Ishikawa (cell line): ENCODE measurements around the gene SLCO1A2.

Experiments
- CEBPB ChIP-seq: IDR thresholded peaks from 2 replicates; pipeline ENCODE4 v1.6.1; 2012
- CREB1 ChIP-seq: IDR thresholded peaks from 2 replicates; pipeline ENCODE4 v1.6.1; 2012; ENCODE audit warnings: low read depth
- EGR1 ChIP-seq: IDR thresholded peaks from 2 replicates; pipeline ENCODE4 v1.6.1; 2012
- EP300 ChIP-seq: IDR thresholded peaks from 2 replicates; pipeline ENCODE4 v1.6.1; 2012; ENCODE audit warnings: borderline replicate concordance
- FOXM1 ChIP-seq: IDR thresholded peaks from 2 replicates; pipeline ENCODE4 v1.6.1; 2012; ENCODE audit warnings: low read depth, borderline replicate concordance
- NFIC ChIP-seq: IDR thresholded peaks from 2 replicates; pipeline ENCODE4 v1.6.1; 2012
- RAD21 ChIP-seq: IDR thresholded peaks from 2 replicates; pipeline ENCODE4 v1.6.1; 2012; ENCODE audit warnings: low read depth
- TAF1 ChIP-seq: IDR thresholded peaks from 2 replicates; pipeline ENCODE4 v1.6.1; 2012; ENCODE audit warnings: low read depth, mild to moderate bottlenecking
- TCF12 ChIP-seq: IDR thresholded peaks from 2 replicates; pipeline ENCODE4 v1.6.1; 2012; ENCODE audit warnings: low read depth
- TEAD4 ChIP-seq: IDR thresholded peaks from 2 replicates; pipeline ENCODE4 v1.6.1; 2012
- YY1 ChIP-seq: IDR thresholded peaks from 2 replicates; pipeline ENCODE4 v1.6.1; 2012; ENCODE audit warnings: low read depth
- ZBTB7A ChIP-seq: IDR thresholded peaks from 2 replicates; pipeline ENCODE4 v1.6.1; 2012; ENCODE audit warnings: low read depth
- TF ChIP-seq, protein P1 (sequence below): IDR thresholded peaks from 2 replicates; pipeline ENCODE4 v1.6.1; 2012
- TF ChIP-seq, protein P2 (sequence below): IDR thresholded peaks from 2 replicates; pipeline ENCODE4 v1.6.1; 2012; ENCODE audit warnings: low read depth, mild to moderate bottlenecking
- TF ChIP-seq, protein P3 (sequence below): IDR thresholded peaks from 2 replicates; pipeline ENCODE4 v1.6.1; 2012

SLCO1A2 gene

DNA sequence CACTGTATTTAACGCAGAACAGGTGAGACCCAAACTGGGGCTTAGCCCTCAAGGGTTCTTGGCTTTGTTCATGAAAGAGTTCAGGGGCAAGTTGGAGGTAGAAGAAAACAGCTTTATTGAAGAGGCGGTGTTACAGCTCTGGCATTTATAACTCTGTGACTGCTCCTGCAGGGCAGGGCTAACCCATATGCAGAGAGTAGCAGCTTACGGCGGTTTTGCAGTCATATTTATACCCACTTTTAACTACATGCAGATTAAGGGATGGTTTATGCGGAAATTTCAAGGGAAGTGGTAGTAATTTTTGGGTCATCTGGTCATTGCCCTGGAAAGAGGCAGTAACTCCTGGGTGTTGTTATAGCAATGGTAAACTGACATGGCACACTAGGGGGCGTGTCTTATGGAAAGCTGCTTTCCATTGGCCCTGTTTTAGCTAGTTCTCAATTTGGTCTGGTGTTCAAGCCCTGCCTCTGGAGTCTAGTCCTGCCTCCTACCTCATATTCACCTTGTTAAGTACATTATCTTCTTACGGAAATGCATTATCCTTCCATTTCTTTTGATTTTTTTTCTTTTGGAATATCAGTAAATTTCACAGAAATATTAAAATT, 36.2 kb upstream of the SLCO1A2 start:
- no peak for TF ChIP-seq FOXM1
- TF ChIP-seq EGR1 = no peak
- TF ChIP-seq EP300 = no peak
- no peak for TF ChIP-seq CREB1
- TF ChIP-seq YY1 = no peak
- no peak for TF ChIP-seq TEAD4
- TF ChIP-seq, protein P1, sequence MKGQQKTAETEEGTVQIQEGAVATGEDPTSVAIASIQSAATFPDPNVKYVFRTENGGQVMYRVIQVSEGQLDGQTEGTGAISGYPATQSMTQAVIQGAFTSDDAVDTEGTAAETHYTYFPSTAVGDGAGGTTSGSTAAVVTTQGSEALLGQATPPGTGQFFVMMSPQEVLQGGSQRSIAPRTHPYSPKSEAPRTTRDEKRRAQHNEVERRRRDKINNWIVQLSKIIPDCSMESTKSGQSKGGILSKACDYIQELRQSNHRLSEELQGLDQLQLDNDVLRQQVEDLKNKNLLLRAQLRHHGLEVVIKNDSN = no peak
- TF ChIP-seq RAD21 = no peak
- TF ChIP-seq, protein P2, sequence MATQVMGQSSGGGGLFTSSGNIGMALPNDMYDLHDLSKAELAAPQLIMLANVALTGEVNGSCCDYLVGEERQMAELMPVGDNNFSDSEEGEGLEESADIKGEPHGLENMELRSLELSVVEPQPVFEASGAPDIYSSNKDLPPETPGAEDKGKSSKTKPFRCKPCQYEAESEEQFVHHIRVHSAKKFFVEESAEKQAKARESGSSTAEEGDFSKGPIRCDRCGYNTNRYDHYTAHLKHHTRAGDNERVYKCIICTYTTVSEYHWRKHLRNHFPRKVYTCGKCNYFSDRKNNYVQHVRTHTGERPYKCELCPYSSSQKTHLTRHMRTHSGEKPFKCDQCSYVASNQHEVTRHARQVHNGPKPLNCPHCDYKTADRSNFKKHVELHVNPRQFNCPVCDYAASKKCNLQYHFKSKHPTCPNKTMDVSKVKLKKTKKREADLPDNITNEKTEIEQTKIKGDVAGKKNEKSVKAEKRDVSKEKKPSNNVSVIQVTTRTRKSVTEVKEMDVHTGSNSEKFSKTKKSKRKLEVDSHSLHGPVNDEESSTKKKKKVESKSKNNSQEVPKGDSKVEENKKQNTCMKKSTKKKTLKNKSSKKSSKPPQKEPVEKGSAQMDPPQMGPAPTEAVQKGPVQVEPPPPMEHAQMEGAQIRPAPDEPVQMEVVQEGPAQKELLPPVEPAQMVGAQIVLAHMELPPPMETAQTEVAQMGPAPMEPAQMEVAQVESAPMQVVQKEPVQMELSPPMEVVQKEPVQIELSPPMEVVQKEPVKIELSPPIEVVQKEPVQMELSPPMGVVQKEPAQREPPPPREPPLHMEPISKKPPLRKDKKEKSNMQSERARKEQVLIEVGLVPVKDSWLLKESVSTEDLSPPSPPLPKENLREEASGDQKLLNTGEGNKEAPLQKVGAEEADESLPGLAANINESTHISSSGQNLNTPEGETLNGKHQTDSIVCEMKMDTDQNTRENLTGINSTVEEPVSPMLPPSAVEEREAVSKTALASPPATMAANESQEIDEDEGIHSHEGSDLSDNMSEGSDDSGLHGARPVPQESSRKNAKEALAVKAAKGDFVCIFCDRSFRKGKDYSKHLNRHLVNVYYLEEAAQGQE = no peak
- TF ChIP-seq, protein P3, sequence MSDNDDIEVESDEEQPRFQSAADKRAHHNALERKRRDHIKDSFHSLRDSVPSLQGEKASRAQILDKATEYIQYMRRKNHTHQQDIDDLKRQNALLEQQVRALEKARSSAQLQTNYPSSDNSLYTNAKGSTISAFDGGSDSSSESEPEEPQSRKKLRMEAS = no peak
- TF ChIP-seq TCF12 = no peak
- no peak for TF ChIP-seq CEBPB
- TF ChIP-seq TAF1 = no peak
- TF ChIP-seq NFIC = no peak
- TF ChIP-seq ZBTB7A = no peak

DNA sequence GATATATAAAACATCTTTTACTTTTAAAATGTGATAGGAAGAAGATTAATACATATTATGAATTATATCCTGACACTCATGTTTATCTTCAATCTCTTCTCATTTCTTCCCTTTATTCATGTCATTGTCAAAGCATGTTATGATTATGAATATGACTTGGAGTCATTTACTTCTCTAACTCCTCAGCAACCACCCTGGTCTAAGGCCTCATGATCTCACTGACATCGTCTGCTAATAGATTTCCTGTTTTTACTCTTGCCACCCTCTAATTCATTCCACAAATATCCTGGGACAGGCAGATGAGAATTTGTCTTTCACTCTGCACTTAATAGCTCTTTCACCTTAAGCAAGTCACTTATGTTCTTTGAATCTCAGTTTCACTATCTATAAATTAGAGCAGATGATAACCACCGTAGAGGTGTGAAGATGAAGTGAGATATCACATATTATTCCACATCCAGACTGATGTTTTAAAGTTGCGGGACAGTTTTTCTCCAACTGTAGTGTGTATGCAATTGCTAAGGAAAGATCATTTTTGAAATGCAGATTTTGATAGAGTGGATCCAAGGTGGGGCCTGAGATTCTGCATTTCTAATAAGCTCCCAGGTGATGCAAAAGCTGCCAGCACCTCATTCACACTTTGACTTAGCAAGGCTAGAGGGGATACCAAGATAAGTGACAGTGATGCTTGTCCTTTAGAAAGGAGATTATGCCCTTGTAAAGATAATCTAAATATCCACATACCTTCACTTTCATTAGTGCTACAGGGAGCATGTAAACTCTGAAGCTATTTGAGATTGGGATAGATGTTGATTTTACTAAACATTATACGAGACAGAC, 34.6 kb upstream of the SLCO1A2 start:
- TF ChIP-seq CREB1 = no peak
- no peak for TF ChIP-seq EGR1
- TF ChIP-seq, protein P3 = no peak
- TF ChIP-seq ZBTB7A = no peak
- no peak for TF ChIP-seq RAD21
- no peak for TF ChIP-seq EP300
- TF ChIP-seq, protein P2 = no peak
- no peak for TF ChIP-seq CEBPB
- TF ChIP-seq, protein P1 = no peak
- no peak for TF ChIP-seq FOXM1
- TF ChIP-seq TEAD4 = no peak
- TF ChIP-seq NFIC = no peak

DNA sequence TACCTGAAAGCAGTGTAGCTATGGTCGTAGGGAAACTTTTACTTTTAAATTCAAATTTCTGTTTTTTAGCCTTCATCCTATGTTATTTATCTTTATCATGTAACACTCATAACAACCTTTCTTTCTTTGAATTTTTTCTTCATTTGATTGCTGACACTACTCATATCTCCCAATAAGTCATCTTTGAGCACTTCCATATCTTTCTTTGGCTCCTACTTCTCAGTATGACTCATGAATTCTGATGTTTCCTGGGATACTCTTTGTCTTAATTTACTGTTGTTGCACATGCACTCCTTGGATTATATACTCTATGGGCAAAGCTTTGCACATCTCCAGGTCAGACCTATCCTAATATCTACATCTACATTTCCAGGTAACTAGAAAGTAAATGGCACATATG, 19.9 kb upstream of the SLCO1A2 start:
- TF ChIP-seq EP300 = no peak
- TF ChIP-seq NFIC = no peak
- TF ChIP-seq, protein P1 = no peak
- TF ChIP-seq YY1 = no peak
- no peak for TF ChIP-seq TEAD4
- TF ChIP-seq CREB1 = no peak
- TF ChIP-seq, protein P3 = no peak
- no peak for TF ChIP-seq TCF12
- TF ChIP-seq EGR1 = no peak
- no peak for TF ChIP-seq RAD21
- no peak for TF ChIP-seq TAF1
- TF ChIP-seq, protein P2 = no peak
- TF ChIP-seq ZBTB7A = no peak
- no peak for TF ChIP-seq CEBPB
- TF ChIP-seq FOXM1 = no peak
